Neural progenitor cell (in vitro differentiated cells): Measurements from ENCODE around the gene TMEM37. TPM values are rescaled to one million over a fixed set of nuclear protein-coding genes. Genes with fewer than 3 reads are reported as not detected.

Experiments
- DNase-seq: peaks from one replicate; pipeline ENCODE4 v3.0.0-alpha.2; 2016; ENCODE audit warnings: low spot score
- H2AFZ ChIP-seq: fragments of 200-600 bp; sonication (generic); replicated peaks from 2 replicates; pipeline ENCODE4 v1.6.1; 2016; ENCODE audit warnings: antibody characterized with exemption
- H3F3A ChIP-seq: fragments of 200-600 bp; sonication (generic); 2 replicates; pipeline ENCODE4 v1.6.1; 2016; ENCODE audit warnings: antibody characterized with exemption, low read depth
- H3K27ac ChIP-seq: fragments of 200-600 bp; sonication (generic); 2 replicates; pipeline ENCODE4 v1.5.1; 2016; ENCODE audit warnings: mild to moderate bottlenecking
- H3K27me3 ChIP-seq: fragments of 200-600 bp; sonication (generic); 2 replicates; pipeline ENCODE4 v1.6.1; 2016; ENCODE audit warnings: mild to moderate bottlenecking, moderate library complexity
- H3K36me3 ChIP-seq: fragments of 200-600 bp; sonication (generic); 2 replicates; pipeline ENCODE4 v1.5.1; 2016
- H3K4me1 ChIP-seq: fragments of 200-600 bp; sonication (generic); 2 replicates; pipeline ENCODE4 v1.6.1; 2016; ENCODE audit warnings: mixed run types
- H3K4me2 ChIP-seq: fragments of 200-600 bp; sonication (generic); 2 replicates; pipeline ENCODE4 v1.6.1; 2016
- H3K4me3 ChIP-seq: fragments of 200-600 bp; sonication (generic); 2 replicates; pipeline ENCODE4 v1.5.1; 2016
- H3K79me2 ChIP-seq: fragments of 200-600 bp; sonication (generic); 2 replicates; pipeline ENCODE4 v1.6.1; 2016; ENCODE audit warnings: low read depth
- H3K9ac ChIP-seq: fragments of 200-600 bp; sonication (generic); 2 replicates; pipeline ENCODE4 v1.6.1; 2016
- H3K9me3 ChIP-seq: fragments of 200-600 bp; sonication (generic); 2 replicates; pipeline ENCODE4 v1.5.1; 2016; ENCODE audit warnings: low read depth
- H4K20me1 ChIP-seq: fragments of 200-600 bp; sonication (generic); 2 replicates; pipeline ENCODE4 v1.6.1; 2016; ENCODE audit warnings: low read depth
- H3K27ac Mint-ChIP-seq: 3 replicates; pipeline ENCODE4 v1.8.0; 2021; ENCODE audit warnings: mixed read lengths
- H3K27me3 Mint-ChIP-seq: 2 replicates; pipeline ENCODE4 v1.8.0; 2022; ENCODE audit warnings: low read depth, mild to moderate bottlenecking, inconsistent platforms, moderate library complexity, mixed read lengths; ENCODE audit not compliant: insufficient read depth
- H3K36me3 Mint-ChIP-seq: 3 replicates; pipeline ENCODE4 v1.8.0; 2021; ENCODE audit warnings: mixed read lengths
- H3K4me1 Mint-ChIP-seq: 3 replicates; pipeline ENCODE4 v1.8.0; 2021; ENCODE audit warnings: mixed read lengths
- H3K4me3 Mint-ChIP-seq: 3 replicates; pipeline ENCODE4 v1.8.0; 2021; ENCODE audit warnings: mild to moderate bottlenecking, moderate library complexity, mixed read lengths
- H3K9me3 Mint-ChIP-seq: 3 replicates; pipeline ENCODE4 v1.8.0; 2020; ENCODE audit warnings: mixed read lengths
- CTCF ChIP-seq: fragments of 200-600 bp; sonication (generic); IDR thresholded peaks from 2 replicates; pipeline ENCODE4 v1.5.1; 2017; ENCODE audit warnings: antibody characterized with exemption, mild to moderate bottlenecking
- EZH2 ChIP-seq: fragments of 200-600 bp; sonication (generic); IDR thresholded peaks from 2 replicates; pipeline ENCODE4 v1.6.1; 2017; ENCODE audit warnings: antibody characterized with exemption, mild to moderate bottlenecking, moderate library complexity
- EZH2phosphoT487 ChIP-seq: fragments of 200-600 bp; sonication (generic); IDR thresholded peaks from 2 replicates; pipeline ENCODE4 v1.6.1; 2017; ENCODE audit warnings: antibody characterized with exemption
- total RNA-seq: library from RNA; depleted of rRNA; stranded (reverse); fragments of >200 nt; gene quantifications from 2 replicates; pipeline ENCODE4 v1.2.3, GENCODE V29; 2015; ENCODE audit warnings: low replicate concordance

The TMEM37 gene
- total RNA-seq, 1 donor from 2014 or later: 1.0 TPM

GRCh38 chr2:119385466-119385865, 46.2 kb upstream of the TMEM37 start:
- H3K4me1 ChIP-seq: peaks cover 4% of the 10 kb centered on the region
- Mint-ChIP-seq H3K4me3 (no peak overlapping the region), H3K4me1 (peaks cover 4% of the 10 kb centered on the region), H3K27ac (no peak overlapping the region), H3K9me3 (no peaks in the 10 kb centered on the region), H3K27me3 (peaks cover 2% of the 10 kb centered on the region), H3K36me3 (no peaks in the 10 kb centered on the region)
- H3F3A ChIP-seq: no peaks in the 10 kb centered on the region
- H3K4me2 ChIP-seq: no peak overlapping the region
- H3K36me3 ChIP-seq: no peaks in the 10 kb centered on the region
- H3K9me3 ChIP-seq: no peaks in the 10 kb centered on the region
- no peak overlapping the region for H3K4me3 ChIP-seq
- no peak overlapping the region for H2AFZ ChIP-seq
- H3K9ac ChIP-seq: no peak overlapping the region
- no peaks in the 10 kb centered on the region for H3K79me2 ChIP-seq
- TF ChIP-seq CTCF (no peak), EZH2phosphoT487 (no peak), EZH2 (no peak)
- no peaks in the 10 kb centered on the region for H4K20me1 ChIP-seq
- no peak overlapping the region for H3K27ac ChIP-seq
- no peaks in the 10 kb centered on the region for H3K27me3 ChIP-seq
- no peak for DNase-seq

GRCh38 chr2:119387381-119388129, 44.1 kb upstream of the TMEM37 start:
- Histone ChIP-seq H3K4me2 (no peak overlapping the region), H3K36me3 (no peaks in the 10 kb centered on the region), H3K9me3 (no peaks in the 10 kb centered on the region), H4K20me1 (no peaks in the 10 kb centered on the region), H3K27ac (no peak overlapping the region), H3F3A (no peaks in the 10 kb centered on the region), H3K4me3 (no peak overlapping the region), H3K27me3 (no peaks in the 10 kb centered on the region), H2AFZ (peak overlapping the region; percentile 48), H3K79me2 (no peaks in the 10 kb centered on the region), H3K4me1 (no peaks in the 10 kb centered on the region), H3K9ac (no peak overlapping the region)
- H3K27ac Mint-ChIP-seq: no peak overlapping the region
- H3K4me3 Mint-ChIP-seq: no peak overlapping the region
- peaks cover 5% of the 10 kb centered on the region for H3K27me3 Mint-ChIP-seq
- TF ChIP-seq CTCF (no peak), EZH2phosphoT487 (no peak), EZH2 (no peak)
- peaks cover 4% of the 10 kb centered on the region for H3K4me1 Mint-ChIP-seq
- DNase-seq: no peak
- no peaks in the 10 kb centered on the region for H3K36me3 Mint-ChIP-seq
- H3K9me3 Mint-ChIP-seq: no peaks in the 10 kb centered on the region

GRCh38 chr2:119389615-119390306, 41.9 kb upstream of the TMEM37 start:
- TF ChIP-seq EZH2 (no peak), CTCF (no peak), EZH2phosphoT487 (no peak)
- peaks cover 5% of the 10 kb centered on the region for H3K27me3 Mint-ChIP-seq
- no peak overlapping the region for H3K4me3 ChIP-seq
- H3K27ac Mint-ChIP-seq: no peak overlapping the region
- no peaks in the 10 kb centered on the region for H3K9me3 Mint-ChIP-seq
- no peaks in the 10 kb centered on the region for H3K36me3 ChIP-seq
- no peaks in the 10 kb centered on the region for H3K4me1 ChIP-seq
- no peaks in the 10 kb centered on the region for H3K36me3 Mint-ChIP-seq
- no peak overlapping the region for H3K9ac ChIP-seq
- no peaks in the 10 kb centered on the region for H3F3A ChIP-seq
- H3K9me3 ChIP-seq: no peaks in the 10 kb centered on the region
- peaks cover 4% of the 10 kb centered on the region for H3K4me1 Mint-ChIP-seq
- no peaks in the 10 kb centered on the region for H3K27me3 ChIP-seq
- H3K27ac ChIP-seq: no peak overlapping the region
- H3K4me2 ChIP-seq: no peak overlapping the region
- H4K20me1 ChIP-seq: no peaks in the 10 kb centered on the region
- no peak overlapping the region for H2AFZ ChIP-seq
- no peak overlapping the region for H3K4me3 Mint-ChIP-seq
- DNase-seq: no peak
- H3K79me2 ChIP-seq: no peaks in the 10 kb centered on the region
